GM23248 (cell line): ENCODE measurements around the gene FBLN5. TPM values are rescaled to one million over a fixed set of nuclear protein-coding genes. Genes with fewer than 3 reads are reported as not detected.

Experiments used
- DNase-seq: peaks from one replicate; pipeline ENCODE4 v3.0.0-alpha.2; 2015
- H2AFZ ChIP-seq: fragments of 200-600 bp; sonication (generic); 2 replicates; pipeline ENCODE4 v1.6.1; 2016; ENCODE audit warnings: antibody characterized with exemption
- H3F3A ChIP-seq: fragments of 200-600 bp; sonication (generic); 2 replicates; pipeline ENCODE4 v1.6.1; 2016; ENCODE audit warnings: mild to moderate bottlenecking, antibody characterized with exemption, mixed run types; ENCODE audit not compliant: insufficient read depth
- H3K27ac ChIP-seq: fragments of 200-600 bp; sonication (generic); 2 replicates; pipeline ENCODE4 v1.5.1; 2016; ENCODE audit warnings: mild to moderate bottlenecking
- H3K27me3 ChIP-seq: fragments of 200-600 bp; sonication (generic); replicated peaks from 2 replicates; pipeline ENCODE4 v1.6.1; 2016; ENCODE audit warnings: mild to moderate bottlenecking; ENCODE audit not compliant: insufficient read depth
- H3K36me3 ChIP-seq: fragments of 200-600 bp; sonication (generic); 2 replicates; pipeline ENCODE4 v1.6.1; 2016; ENCODE audit warnings: low read depth, mild to moderate bottlenecking
- H3K4me1 ChIP-seq: fragments of 200-600 bp; sonication (generic); 2 replicates; pipeline ENCODE4 v1.6.1; 2016; ENCODE audit warnings: mild to moderate bottlenecking; ENCODE audit not compliant: insufficient read depth
- H3K4me2 ChIP-seq: fragments of 200-600 bp; sonication (generic); one replicate; pipeline ENCODE4 v1.6.1; 2016; ENCODE audit warnings: mild to moderate bottlenecking; ENCODE audit not compliant: unreplicated experiment
- H3K4me3 ChIP-seq: fragments of 200-600 bp; sonication (generic); 2 replicates; pipeline ENCODE4 v1.5.1; 2016; ENCODE audit warnings: mild to moderate bottlenecking
- H3K79me2 ChIP-seq: fragments of 200-600 bp; sonication (generic); 2 replicates; pipeline ENCODE4 v1.6.1; 2016; ENCODE audit warnings: mild to moderate bottlenecking; ENCODE audit not compliant: insufficient read depth
- H3K9ac ChIP-seq: fragments of 200-600 bp; sonication (generic); 2 replicates; pipeline ENCODE4 v1.6.1; 2016; ENCODE audit warnings: mild to moderate bottlenecking
- H3K9me2 ChIP-seq: fragments of 200-600 bp; sonication (generic); 2 replicates; pipeline ENCODE4 v1.6.1; 2016; ENCODE audit warnings: mixed run types, mild to moderate bottlenecking, moderate library complexity; ENCODE audit not compliant: insufficient read depth
- H3K9me3 ChIP-seq: fragments of 200-600 bp; sonication (generic); one replicate; pipeline ENCODE4 v1.6.1; 2017; ENCODE audit warnings: low read depth
- H4K20me1 ChIP-seq: fragments of 200-600 bp; sonication (generic); 2 replicates; pipeline ENCODE4 v1.6.0; 2016; ENCODE audit not compliant: insufficient read depth
- EZH2 ChIP-seq: fragments of 200-600 bp; sonication (generic); IDR thresholded peaks from 2 replicates; pipeline ENCODE4 v1.6.1; 2018; ENCODE audit warnings: antibody characterized with exemption, mild to moderate bottlenecking; ENCODE audit not compliant: insufficient read depth, poor library complexity, severe bottlenecking
- EZH2phosphoT487 ChIP-seq: fragments of 200-600 bp; sonication (generic); IDR thresholded peaks from 2 replicates; pipeline ENCODE4 v1.6.1; 2018; ENCODE audit warnings: antibody characterized with exemption, moderate library complexity, mild to moderate bottlenecking, low read depth; ENCODE audit not compliant: insufficient read depth
- WGBS, 2 experiments: methylation state at CpG; one replicate each; pipeline ENCODE4 v1.1.6; 2015 to 2017; ENCODE audit warnings: low lambda C conversion rate in 2 of 2, low coverage in 1 of 2; ENCODE audit errors: missing lambda C conversion rate in 2 of 2; 5-methylcytosine and 5-hydroxymethylcytosine counted together
- in situ Hi-C: fragments of 300-500 bp; cut with MboI; formaldehyde crosslinking; loops from 2 replicates; pipeline ENCODE4 v1.15.0; 2020
- polyA plus RNA-seq: library from polyadenylated mRNA; unstranded; fragments of >200 nt; fragmentation: Nextera tagmentation; extraction: Ambion mirVana; gene quantifications from 2 replicates; pipeline ENCODE4 v1.2.1, GENCODE V29; 2016
- total RNA-seq: library from RNA; depleted of rRNA; stranded (reverse); fragments of >200 nt; shearing (Covaris generic); gene quantifications from 2 replicates; pipeline ENCODE4 v1.2.3, GENCODE V29; 2014

The FBLN5 gene
- total and polyA plus RNA-seq, 2 experiments from 2014 or later, result 234 to 756 TPM

GRCh38 chr14:91893007-91893406 is 54.5 kb downstream of the FBLN5 start:
- H3K4me3 ChIP-seq, result no peak overlapping the region
- H3K9ac ChIP-seq, result no peak overlapping the region
- peaks cover 25% of the 10 kb centered on the region for H3K4me1 ChIP-seq
- H3K79me2 ChIP-seq, result peaks cover 45% of the 10 kb centered on the region
- WGBS, 2 experiments, result 31 to 41% methylated on average over 7 of the region's 7 CpGs
- TF ChIP-seq EZH2phosphoT487 (no peak), EZH2 (no peak)
- peak; percentile 20 for DNase-seq
- H3K36me3 ChIP-seq, result peaks cover 20% of the 10 kb centered on the region
- peaks cover 23% of the 10 kb centered on the region for H3F3A ChIP-seq
- H3K9me3 ChIP-seq, result no peaks in the 10 kb centered on the region
- no peak overlapping the region for H3K4me2 ChIP-seq
- in situ Hi-C loops, result no loop called here
- H3K27me3 ChIP-seq, result no peaks in the 10 kb centered on the region
- no peaks in the 10 kb centered on the region for H3K9me2 ChIP-seq
- 0 out of 2 replicates have a peak overlapping the region, but pooled peaks have one; percentile 20 for H3K27ac ChIP-seq
- H4K20me1 ChIP-seq, result no peaks in the 10 kb centered on the region
- no peak overlapping the region for H2AFZ ChIP-seq

- DNase-seq, result peak; percentile 75
- peaks cover 20% of the 10 kb centered on the region for H3K36me3 ChIP-seq
- H3K9ac ChIP-seq, result no peak overlapping the region
- peaks cover 13% of the 10 kb centered on the region for H3K4me1 ChIP-seq
- no peaks in the 10 kb centered on the region for H3K9me2 ChIP-seq
- in situ Hi-C loops, result no loop called here
- no peaks in the 10 kb centered on the region for H3K27me3 ChIP-seq
- whole genome bisulfite sequencing, 2 experiments, result 29 to 42% methylated on average over 3 of the region's 3 CpGs
- peaks cover 11% of the 10 kb centered on the region for H3F3A ChIP-seq
- H3K79me2 ChIP-seq, result peaks cover 40% of the 10 kb centered on the region
- no peaks in the 10 kb centered on the region for H3K9me3 ChIP-seq
- H4K20me1 ChIP-seq, result no peaks in the 10 kb centered on the region
- H3K27ac ChIP-seq, result peak overlapping the region; percentile 42
- H3K4me2 ChIP-seq, result no peak overlapping the region
- H2AFZ ChIP-seq, result no peak overlapping the region
- no peak overlapping the region for H3K4me3 ChIP-seq
- no peak for TF ChIP-seq EZH2phosphoT487
- no peak for TF ChIP-seq EZH2
These were observed 55.7 kb downstream of the FBLN5 start for GRCh38 chr14:91891721-91892220.

- Histone ChIP-seq H3K79me2 (peaks cover 34% of the 10 kb centered on the region), H3K36me3 (peaks cover 20% of the 10 kb centered on the region), H3K9me3 (no peaks in the 10 kb centered on the region), H4K20me1 (no peaks in the 10 kb centered on the region), H3K27me3 (no peaks in the 10 kb centered on the region), H3F3A (peaks cover 4% of the 10 kb centered on the region; the same call in 1 of the 2 replicates), H3K4me1 (peaks cover 7% of the 10 kb centered on the region), H3K9me2 (no peaks in the 10 kb centered on the region), H3K27ac (peak overlapping the region; percentile 42; the same call in 1 of the 2 replicates), H3K4me2 (no peak overlapping the region), H3K4me3 (no peak overlapping the region), H3K9ac (no peak overlapping the region), H2AFZ (no peak overlapping the region)
- no peak for DNase-seq
- TF ChIP-seq EZH2 (no peak), EZH2phosphoT487 (no peak)
- 82 to 84% methylated on average over 5 of the region's 5 CpGs for WGBS, 2 experiments
- in situ Hi-C loops, result no loop called here
These were observed 56.4 kb downstream of the FBLN5 start for GRCh38 chr14:91891101-91891500.

- no peaks in the 10 kb centered on the region for H3K9me2 ChIP-seq
- H3K79me2 ChIP-seq, result peaks cover 28% of the 10 kb centered on the region
- no peak for DNase-seq
- no peaks in the 10 kb centered on the region for H3K27me3 ChIP-seq
- no peak overlapping the region for H2AFZ ChIP-seq
- in situ Hi-C loops, result no loop called here
- no peak overlapping the region for H3K4me2 ChIP-seq
- H3K9me3 ChIP-seq, result no peaks in the 10 kb centered on the region
- H3K4me3 ChIP-seq, result no peak overlapping the region
- no peak overlapping the region for H3K27ac ChIP-seq
- peaks cover 7% of the 10 kb centered on the region for H3K4me1 ChIP-seq
- H3F3A ChIP-seq, result peaks cover 3% of the 10 kb centered on the region; the same call in 1 of the 2 replicates
- WGBS, 2 experiments, result 78 to 87% methylated on average over 5 of the region's 5 CpGs
- TF ChIP-seq EZH2 (no peak), EZH2phosphoT487 (no peak)
- H3K36me3 ChIP-seq, result peaks cover 20% of the 10 kb centered on the region
- H4K20me1 ChIP-seq, result no peaks in the 10 kb centered on the region
- H3K9ac ChIP-seq, result no peak overlapping the region
These were observed 57.2 kb downstream of the FBLN5 start for GRCh38 chr14:91890291-91890749.
